NCI-H1930 (cell line): ENCODE data around the gene OXCT2.

Source experiments
- DNase-seq, 2 experiments: peaks; one replicate each; lab custom pipeline; 2025; lab: John Stamatoyannopoulos, UW

The OXCT2 gene

GRCh38 chr1:39762550-39763540 is 8.3 kb downstream of the OXCT2 start:
- DNase-seq, result no peak

GRCh38 chr1:39761557-39762260 is 9.4 kb downstream of the OXCT2 start:
- no peak for DNase-seq

GRCh38 chr1:39761016-39761415 is 10.1 kb downstream of the OXCT2 start:
- no peak for DNase-seq

- DNase-seq, result no peak
These were observed 10.8 kb downstream of the OXCT2 start for GRCh38 chr1:39760074-39761008.

GRCh38 chr1:39759436-39759726 is 11.8 kb downstream of the OXCT2 start:
- DNase-seq, result no peak

GRCh38 chr1:39758556-39759435 is 12.4 kb downstream of the OXCT2 start:
- no peak for DNase-seq

GRCh38 chr1:39757501-39757900 is 13.6 kb downstream of the OXCT2 start:
- no peak for DNase-seq

GRCh38 chr1:39755965-39756659 is 15.0 kb downstream of the OXCT2 start:
- DNase-seq, result no peak

GRCh38 chr1:39754906-39755504 is 16.1 kb downstream of the OXCT2 start:
- no peak for DNase-seq

GRCh38 chr1:39754026-39754570 is 17.1 kb downstream of the OXCT2 start:
- DNase-seq, result no peak

GRCh38 chr1:39753132-39754025 is 17.8 kb downstream of the OXCT2 start:
- no peak for DNase-seq

- no peak for DNase-seq
These were observed 18.4 kb downstream of the OXCT2 start for GRCh38 chr1:39752703-39753102.

GRCh38 chr1:39751595-39751994 is 19.6 kb downstream of the OXCT2 start:
- no peak for DNase-seq

GRCh38 chr1:39745016-39745670 is 26.0 kb downstream of the OXCT2 start:
- no peak for DNase-seq

- DNase-seq, result peak; percentile 93 to 94
These were observed 32.4 kb downstream of the OXCT2 start, which contains the start of gene PPIE for GRCh38 chr1:39738622-39739366. TSS of gene PPIE (plus strand) at chr1:39738882. CDS start at chr1:39738901, 19 bp downstream.

- no peak for DNase-seq
These were observed 33.5 kb downstream of the OXCT2 start for GRCh38 chr1:39737546-39738169.

- no peak for DNase-seq
These were observed 35.4 kb downstream of the OXCT2 start for GRCh38 chr1:39735731-39736130.
